Measurements from ENCODE around the gene ESPN.
A peak's percentile ranks its signal among the peaks of the same experiment; 100 is the strongest.
"Not testable (repeated sequence)": the region's sequence is repeated elsewhere in the genome, so short reads cannot be mapped to it uniquely, and the experiment has no call there.

Gene ESPN

GRCh38 chr1:6434186-6434585 is 9.6 kb downstream of the ESPN start:
- no peak for DNase-seq (ENCODE audit: low read depth, low spot score)
- TF ChIP-seq CTCF (IDR thresholded peaks at IDR 0.05; ENCODE audit: insufficient read depth, low read length, missing control alignments): no peak
- POLR2A ChIA-PET: no interaction called here
- no peak overlapping the region for H3K4me3 ChIP-seq (ENCODE audit: low read depth, low read length)
- CTCF ChIA-PET: interaction anchor here (2.0 kb wide), 1 partner anchor 14 kb away, joined by 5 read pairs; the partner anchor contains the start of gene HES2

GRCh38 chr1:6435129-6435528 is 10.6 kb downstream of the ESPN start:
- TF ChIP-seq CTCF (IDR thresholded peaks at IDR 0.05; ENCODE audit: insufficient read depth, low read length, missing control alignments): no peak
- no peak for DNase-seq (ENCODE audit: low read depth, low spot score)
- H3K4me3 ChIP-seq (ENCODE audit: low read depth, low read length): no peak overlapping the region
- ChIA-PET POLR2A (no interaction called here), CTCF (interaction anchor here (2.0 to 4.7 kb wide), 2 partner anchors 15 to 187 kb away, joined by 5 to 82 read pairs; partner anchors contain the start of genes HES2 and HES3)

- no peak for TF ChIP-seq CTCF (IDR thresholded peaks at IDR 0.05; ENCODE audit: insufficient read depth, low read length, missing control alignments)
- no peak overlapping the region for H3K4me3 ChIP-seq (ENCODE audit: low read depth, low read length)
- POLR2A ChIA-PET: no interaction called here
- CTCF ChIA-PET: interaction anchor here (2.0 to 6.8 kb wide), 3 partner anchors 16 to 188 kb away, joined by 5 to 107 read pairs (median 82); partner anchors contain the start of genes HES2 and HES3
- DNase-seq (ENCODE audit: low read depth, low spot score): no peak
Observed at GRCh38 chr1:6435547-6435946, 11.0 kb downstream of the ESPN start.

- DNase-seq (ENCODE audit: low read depth, low spot score); H3K4me3 ChIP-seq (ENCODE audit: low read depth, low read length); POLR2A ChIA-PET: not testable (repeated sequence)
- CTCF ChIA-PET: interaction anchor here (1.1 to 6.8 kb wide), 12 partner anchors 7 to 188 kb away, joined by 3 to 107 read pairs (median 24); partner anchors contain the start of genes ESPN, HES2 and HES3
Observed at GRCh38 chr1:6436277-6436676, 11.7 kb downstream of the ESPN start.

- H3K4me3 ChIP-seq (ENCODE audit: low read depth, low read length); POLR2A ChIA-PET; DNase-seq (ENCODE audit: low read depth, low spot score): not testable (repeated sequence)
- TF ChIP-seq CTCF (IDR thresholded peaks at IDR 0.05; ENCODE audit: insufficient read depth, low read length, missing control alignments): peak; percentile 8
- CTCF ChIA-PET: interaction anchor here (0.6 to 6.8 kb wide), 40 partner anchors 8 to 362 kb away, joined by 3 to 107 read pairs (median 6); partner anchors contain the start of genes ESPN, HES2, HES3 and PLEKHG5
Observed at GRCh38 chr1:6437012-6437700, 12.6 kb downstream of the ESPN start.

- no peak overlapping the region for H3K4me3 ChIP-seq (ENCODE audit: low read depth, low read length)
- ChIA-PET CTCF (interaction anchor here (0.6 to 6.8 kb wide), 43 partner anchors 9 to 363 kb away, joined by 3 to 107 read pairs (median 4); partner anchors contain the start of genes ESPN, HES2 and HES3), POLR2A (no interaction called here)
- peak; percentile 88 for TF ChIP-seq CTCF (IDR thresholded peaks at IDR 0.05; ENCODE audit: insufficient read depth, low read length, missing control alignments)
- DNase-seq (ENCODE audit: low read depth, low spot score): no peak
Observed at GRCh38 chr1:6438047-6438525, 13.5 kb downstream of the ESPN start.
